K562 (cell line): Measurements from ENCODE around the gene WFDC9. TPM values are rescaled to one million over a fixed set of nuclear protein-coding genes. Genes with fewer than 3 reads are reported as not detected.

Source experiments
- ATAC-seq: fragments of 200-7000 bp; cut with Tn5 transposase; 3 replicates; pipeline ENCODE4 v1.9.1; 2020; ENCODE audit warnings: moderate library complexity
- BruUV-seq: library from RNA; stranded (reverse); fragments of 400-500 nt; replicated peaks from 2 replicates; lab custom pipeline; 2021; lab: Mats Ljungman, UMichigan
- CTCF ChIA-PET: fragments of 300-600 bp; formaldehyde crosslinking; extraction: SDS; loops from one replicate; lab custom pipeline; 2021; ENCODE audit warnings: low intra/inter-chr PET ratio; lab: Yijun Ruan, JAX
- POLR2A ChIA-PET: fragments of 300-600, 350-650 bp; sonication (Branson Sonifier 250); formaldehyde crosslinking; extraction: SDS; loops from one replicate; lab custom pipeline; 2021; ENCODE audit warnings: antibody characterized with exemption, inconsistent platforms; lab: Yijun Ruan, JAX
- DNase-seq, 4 experiments: peaks; one replicate each; pipeline versions ENCODE4 v3.0.0 to v3.0.0-alpha.2; 2011 to 2018; ENCODE audit warnings: low spot score in 3 of 4, mixed read lengths in 3 of 4; ENCODE audit errors: extremely low read depth in 1 of 4
- FAIRE-seq: peaks from 2 replicates; lab custom pipeline; 2011; peaks lifted over from hg19 to GRCh38; lab: Jason Lieb, UNC
- H2AFZ ChIP-seq: 2 replicates; pipeline ENCODE4 v1.6.0; 2011; ENCODE audit warnings: low read depth, low read length, control low read depth, inconsistent platforms
- H3K27ac ChIP-seq: fragments of 200-600 bp; 3 replicates; pipeline ENCODE4 v1.8.0; 2011; ENCODE audit warnings: low read depth, mild to moderate bottlenecking, control low read depth, inconsistent platforms, low read length, moderate library complexity, mixed read lengths; ENCODE audit errors: extremely low read depth
- H3K27me3 ChIP-seq, 2 experiments: fragments of 300-600 bp in 1 of 2; 2 replicates in 1 of 2; 3 replicates in 1 of 2; pipeline versions ENCODE4 v1.6.0 to v1.8.0; 2011; ENCODE audit warnings: inconsistent platforms in 2 of 2, low read length in 2 of 2, mild to moderate bottlenecking in 1 of 2, mixed read lengths in 1 of 2, moderate library complexity in 1 of 2; ENCODE audit not compliant: control insufficient read depth in 2 of 2, insufficient read depth in 2 of 2
- H3K36me3 ChIP-seq: fragments of 300-600 bp; 3 replicates; pipeline ENCODE4 v1.8.0; 2011; ENCODE audit warnings: mild to moderate bottlenecking, low read length, inconsistent platforms; ENCODE audit not compliant: control insufficient read depth, insufficient read depth
- H3K4me1 ChIP-seq, 2 experiments: fragments of 200-600 bp in 1 of 2; replicated peaks in 1 of 2; 2 replicates in 1 of 2; 3 replicates in 1 of 2; pipeline versions ENCODE4 v1.5.1 to v1.8.0; 2011; ENCODE audit warnings: inconsistent platforms in 2 of 2, low read length in 2 of 2, mild to moderate bottlenecking in 1 of 2, mixed read lengths in 1 of 2, moderate library complexity in 1 of 2; ENCODE audit not compliant: control insufficient read depth in 2 of 2, insufficient read depth in 2 of 2
- H3K4me2 ChIP-seq: 2 replicates; pipeline ENCODE4 v1.6.1; 2011; ENCODE audit warnings: low read length, control low read depth, inconsistent platforms, mixed read lengths; ENCODE audit not compliant: insufficient read depth
- H3K4me3 ChIP-seq: fragments of 200-600 bp; sonication (generic), shearing (Covaris generic); 2 replicates; pipeline ENCODE4 v1.5.1; 2016; ENCODE audit warnings: control low read depth, inconsistent platforms
- H3K79me2 ChIP-seq: fragments of 200-600 bp; 3 replicates; pipeline ENCODE4 v1.8.0; 2011; ENCODE audit warnings: low read length, inconsistent platforms; ENCODE audit not compliant: control insufficient read depth, insufficient read depth
- H3K9ac ChIP-seq, 2 experiments: 2 replicates each; pipeline versions ENCODE4 v1.6.0 to v1.6.1; 2011; ENCODE audit warnings: low read depth in 2 of 2, low read length in 2 of 2, control low read depth in 1 of 2, inconsistent platforms in 1 of 2, mild to moderate bottlenecking in 1 of 2, mixed read lengths in 1 of 2; ENCODE audit not compliant: insufficient read depth in 1 of 2
- H3K9me1 ChIP-seq: one replicate; pipeline ENCODE4 v1.6.0; 2011; ENCODE audit warnings: inconsistent platforms, mild to moderate bottlenecking, low read length, moderate library complexity; ENCODE audit not compliant: control insufficient read depth, insufficient read depth
- H3K9me3 ChIP-seq: replicated peaks from 2 replicates; pipeline ENCODE4 v1.5.1; 2011; ENCODE audit warnings: low read depth, low read length, inconsistent platforms; ENCODE audit not compliant: control insufficient read depth, insufficient read depth
- H4K20me1 ChIP-seq: replicated peaks from 2 replicates; pipeline ENCODE4 v1.6.1; 2011; ENCODE audit warnings: low read length, inconsistent platforms, mixed read lengths; ENCODE audit not compliant: control insufficient read depth, insufficient read depth
- CEBPG ChIP-seq, 3 experiments: fragments of 200-800 bp in 1 of 3; sonication (Bioruptor generic) in 1 of 3; sonication (generic) in 1 of 3; formaldehyde crosslinking in 1 of 3; IDR thresholded peaks in 2 of 3; conservative IDR thresholded peaks in 1 of 3; 2 replicates each; pipeline versions ENCODE4 v1.6.1 to v1.8.0; 2016 to 2022; ENCODE audit warnings: missing compliant biosample characterization in 2 of 3, missing genetic modification characterization in 2 of 3, mild to moderate bottlenecking in 1 of 3, missing genetic modification reagents in 1 of 3
- JUN ChIP-seq, 2 experiments: sonication (generic) in 1 of 2; formaldehyde crosslinking in 1 of 2; IDR thresholded peaks; 2 replicates each; pipeline versions ENCODE4 v1.6.1 to v1.8.0; 2012 to 2022; ENCODE audit warnings: borderline replicate concordance in 2 of 2, mild to moderate bottlenecking in 2 of 2, improper control_type of control experiment in 1 of 2, low read depth in 1 of 2, low read length in 1 of 2, missing genetic modification reagents in 1 of 2
- PHF21A ChIP-seq: fragments of 450-650 bp; IDR thresholded peaks from 2 replicates; pipeline ENCODE4 v1.6.1; 2017; ENCODE audit warnings: low read depth, borderline replicate concordance
- RFX7 ChIP-seq: fragments of 250-450 bp; sonication (Bioruptor Pico); IDR thresholded peaks from 2 replicates; pipeline ENCODE4 v1.5.1; 2021; ENCODE audit warnings: mild to moderate bottlenecking
- SMAD4 ChIP-seq: fragments of 250-450 bp; sonication (Bioruptor Pico); conservative IDR thresholded peaks from 2 replicates; pipeline ENCODE4 v1.8.0; 2021; ENCODE audit warnings: inconsistent platforms, mild to moderate bottlenecking, moderate library complexity
- TARDBP ChIP-seq: fragments of 450-650 bp; IDR thresholded peaks from 2 replicates; pipeline ENCODE4 v1.6.1; 2016
- TCFL5 ChIP-seq: fragments of 250-450 bp; sonication (Bioruptor Pico); conservative IDR thresholded peaks from 2 replicates; pipeline ENCODE4 v1.6.1; 2021; ENCODE audit warnings: mild to moderate bottlenecking, moderate library complexity, matching md5 sums
- ZNF282 ChIP-seq: sonication (generic); formaldehyde crosslinking; IDR thresholded peaks from 2 replicates; pipeline ENCODE4 v1.8.1; 2023; ENCODE audit warnings: missing genetic modification reagents
- ZNF780A ChIP-seq: fragments of 250-450 bp; sonication (Bioruptor Pico); IDR thresholded peaks from 2 replicates; pipeline ENCODE4 v1.5.0; 2021; ENCODE audit warnings: mild to moderate bottlenecking
- ZSCAN29 ChIP-seq: fragments of 450-650 bp; IDR thresholded peaks from 2 replicates; pipeline ENCODE4 v1.6.1; 2017
- WGBS: fragments of 100-300 bp; shearing (Covaris generic); methylation state at CpG from one replicate; pipeline ENCODE4 v1.1.6; 2016; ENCODE audit warnings: low coverage, mixed read lengths; ENCODE audit not compliant: insufficient coverage; ENCODE audit errors: missing lambda C conversion rate; 5-methylcytosine and 5-hydroxymethylcytosine counted together
- in situ Hi-C: fragments of 300-500 bp; cut with MboI; formaldehyde crosslinking; loops from 4 replicates; pipeline ENCODE4 v1.15.0; 2018; ENCODE audit warnings: inconsistent platforms, mixed read lengths
- intact Hi-C: fragments of 100-400 bp; cut with micrococcal nuclease; formaldehyde crosslinking; loops from 2 replicates; pipeline ENCODE4 v1.14.2; 2022
- polyA plus RNA-seq, 8 experiments: library from polyadenylated mRNA; depleted of rRNA in 4 of 8; stranded (reverse) in 5 of 8; unstranded in 3 of 8; fragments of >200 nt; fragmentation: Nextera tagmentation in 2 of 8; fragmentation: Illumina TruSeq in 1 of 8; extraction: Ambion mirVana in 2 of 8; extraction: Trizol in 1 of 8; gene quantifications; 2 replicates each; pipeline versions ENCODE4 v1.2.1 to v1.2.3, GENCODE V29; 2011 to 2014; ENCODE audit warnings: inconsistent platforms in 1 of 8, missing spikeins in 1 of 8
- total RNA-seq, 7 experiments: library from RNA; depleted of rRNA in 6 of 7; stranded (reverse); fragments of >200 nt in 6 of 7; fragmentation: Illumina TruSeq in 2 of 7; extraction: Trizol in 2 of 7; gene quantifications; 2 replicates each; pipeline versions ENCODE4 v1.2.1 to v1.2.3, GENCODE V29; 2011 to 2021; ENCODE audit warnings: low replicate concordance in 1 of 7
- TF ChIP-seq, protein P1 (sequence below): sonication (generic); formaldehyde crosslinking; IDR thresholded peaks from 2 replicates; pipeline ENCODE4 v1.8.1; 2023; ENCODE audit warnings: mild to moderate bottlenecking, missing genetic modification reagents

WFDC9 gene
- total and polyA plus RNA-seq, 9 of the 15 experiments (the other 6 are each of a cell fraction or from before 2014, with no cell fraction given), result not detected

DNA sequence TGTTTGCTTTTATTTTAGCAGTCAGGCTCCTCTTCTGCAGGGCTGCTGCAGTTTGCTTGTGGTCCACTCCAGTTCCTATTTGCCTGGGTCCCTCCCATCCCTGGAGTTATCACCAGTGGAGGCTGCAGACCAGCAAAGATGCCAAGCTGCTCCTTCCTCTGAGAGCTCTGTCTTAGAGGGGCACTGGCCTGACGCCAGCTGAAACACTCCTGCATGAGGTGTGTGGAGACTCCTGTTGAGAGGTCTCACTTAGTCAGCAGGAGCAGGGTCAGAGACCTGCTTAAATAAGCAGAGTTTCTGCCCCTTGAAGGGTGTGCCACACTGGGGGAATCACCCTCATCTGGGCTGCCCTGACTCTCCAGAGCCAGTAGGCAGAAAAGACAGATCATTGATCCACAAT is 35.8 kb downstream of the WFDC9 start:
- CTCF ChIA-PET, result interaction anchor here (3.5 kb wide), 1 partner anchor 176 kb away, joined by 29 read pairs; no protein-coding TSS in a partner anchor
- no TSS peak for BruUV-seq
- Histone ChIP-seq H4K20me1 (no peaks in the 10 kb centered on the region), H3K9me1 (no peaks in the 10 kb centered on the region), H2AFZ (no peak overlapping the region), H3K27ac (no peak overlapping the region), H3K9me3 (no peaks in the 10 kb centered on the region), H3K27me3 (no peaks in the 10 kb centered on the region), H3K36me3 (no peaks in the 10 kb centered on the region), H3K4me2 (no peak overlapping the region), H3K4me3 (no peak overlapping the region), H3K4me1 (no peaks in the 10 kb centered on the region), H3K79me2 (no peaks in the 10 kb centered on the region), H3K9ac (no peak overlapping the region)
- in situ Hi-C loops, result no loop called here
- no peak for DNase-seq
- no peak for FAIRE-seq
- no peak for ATAC-seq
- TF ChIP-seq PHF21A, result no peak
- TF ChIP-seq, protein P1, sequence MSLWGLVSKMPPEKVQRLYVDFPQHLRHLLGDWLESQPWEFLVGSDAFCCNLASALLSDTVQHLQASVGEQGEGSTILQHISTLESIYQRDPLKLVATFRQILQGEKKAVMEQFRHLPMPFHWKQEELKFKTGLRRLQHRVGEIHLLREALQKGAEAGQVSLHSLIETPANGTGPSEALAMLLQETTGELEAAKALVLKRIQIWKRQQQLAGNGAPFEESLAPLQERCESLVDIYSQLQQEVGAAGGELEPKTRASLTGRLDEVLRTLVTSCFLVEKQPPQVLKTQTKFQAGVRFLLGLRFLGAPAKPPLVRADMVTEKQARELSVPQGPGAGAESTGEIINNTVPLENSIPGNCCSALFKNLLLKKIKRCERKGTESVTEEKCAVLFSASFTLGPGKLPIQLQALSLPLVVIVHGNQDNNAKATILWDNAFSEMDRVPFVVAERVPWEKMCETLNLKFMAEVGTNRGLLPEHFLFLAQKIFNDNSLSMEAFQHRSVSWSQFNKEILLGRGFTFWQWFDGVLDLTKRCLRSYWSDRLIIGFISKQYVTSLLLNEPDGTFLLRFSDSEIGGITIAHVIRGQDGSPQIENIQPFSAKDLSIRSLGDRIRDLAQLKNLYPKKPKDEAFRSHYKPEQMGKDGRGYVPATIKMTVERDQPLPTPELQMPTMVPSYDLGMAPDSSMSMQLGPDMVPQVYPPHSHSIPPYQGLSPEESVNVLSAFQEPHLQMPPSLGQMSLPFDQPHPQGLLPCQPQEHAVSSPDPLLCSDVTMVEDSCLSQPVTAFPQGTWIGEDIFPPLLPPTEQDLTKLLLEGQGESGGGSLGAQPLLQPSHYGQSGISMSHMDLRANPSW (CRISPR knock-in tag), result no peak
- TF ChIP-seq ZSCAN29, result no peak
- TF ChIP-seq CEBPG (CRISPR knock-in tag; IDR thresholded peaks at IDR 0.05), result no peak
- TF ChIP-seq CEBPG (tag; conservative IDR thresholded peaks at IDR 0.05 in 1 of 2, IDR thresholded peaks at IDR 0.05 in 1 of 2), result no peak
- TF ChIP-seq SMAD4 (CRISPR knock-in tag), result no peak
- TF ChIP-seq TCFL5 (CRISPR knock-in tag), result no peak
- no peak for TF ChIP-seq RFX7 (CRISPR knock-in tag)
- TF ChIP-seq ZNF780A (CRISPR knock-in tag), result no peak
- TF ChIP-seq JUN (IDR thresholded peaks at IDR 0.05; ENCODE audit: borderline replicate concordance, low read depth, low read length), result no peak
- no peak for TF ChIP-seq JUN (CRISPR knock-in tag; IDR thresholded peaks at IDR 0.05; ENCODE audit: borderline replicate concordance)
- no peak for TF ChIP-seq TARDBP
- TF ChIP-seq ZNF282, result no peak
- intact Hi-C loops, result no loop called here
- WGBS, result 0% methylated on average over 1 of the region's 1 CpG
- POLR2A ChIA-PET, result no interaction called here
